GM21619 (cell line): ENCODE results near the gene AXIN1.
"Not testable (repeated sequence)": the region's sequence is repeated elsewhere in the genome, so short reads cannot be mapped to it uniquely, and the experiment has no call there.

Experiments
- ATAC-seq: cut with Tn5 transposase; IDR thresholded peaks from one replicate; pipeline ENCODE4 v1.9.1; 2021; ENCODE audit not compliant: unreplicated experiment

The AXIN1 gene

GRCh38 chr16:270381-271255 is 81.9 kb downstream of the AXIN1 start:
- ATAC-seq: no peak

- ATAC-seq: no peak
Measured at GRCh38 chr16:269061-269796, 83.3 kb downstream of the AXIN1 start.

GRCh38 chr16:268141-269053 is 84.1 kb downstream of the AXIN1 start:
- ATAC-seq: no peak

GRCh38 chr16:267562-267961 is 85.0 kb downstream of the AXIN1 start:
- ATAC-seq: not testable (repeated sequence)

GRCh38 chr16:266258-267164 is 86.0 kb downstream of the AXIN1 start:
- ATAC-seq: no peak

GRCh38 chr16:265711-266110 is 86.8 kb downstream of the AXIN1 start:
- ATAC-seq: no peak

GRCh38 chr16:265002-265529 is 87.5 kb downstream of the AXIN1 start:
- ATAC-seq: no peak

- ATAC-seq: no peak
Measured at GRCh38 chr16:264440-264951, 88.0 kb downstream of the AXIN1 start.

GRCh38 chr16:263944-264343 is 88.6 kb downstream of the AXIN1 start:
- ATAC-seq: no peak

- no peak for ATAC-seq
Measured at GRCh38 chr16:263182-263774, 89.2 kb downstream of the AXIN1 start.

GRCh38 chr16:262121-262745 is 90.3 kb downstream of the AXIN1 start:
- no peak for ATAC-seq

- ATAC-seq: no peak
Measured at GRCh38 chr16:261031-261691, 91.4 kb downstream of the AXIN1 start.

GRCh38 chr16:260326-260725 is 92.2 kb downstream of the AXIN1 start:
- ATAC-seq: no peak

GRCh38 chr16:259814-260253 is 92.7 kb downstream of the AXIN1 start:
- no peak for ATAC-seq

- no peak for ATAC-seq
Measured at GRCh38 chr16:259226-259625, 93.3 kb downstream of the AXIN1 start.

- ATAC-seq: not testable (repeated sequence)
Measured at GRCh38 chr16:258091-258490, 94.4 kb downstream of the AXIN1 start.

- ATAC-seq: no peak
Measured at GRCh38 chr16:255183-255582, 97.3 kb downstream of the AXIN1 start.

GRCh38 chr16:254461-254860 is 98.1 kb downstream of the AXIN1 start:
- ATAC-seq: no peak
